Smooth muscle cell (in vitro differentiated cells): ENCODE data around the gene WWOX. TPM values are rescaled to one million over a fixed set of nuclear protein-coding genes. Genes with fewer than 3 reads are reported as not detected.
A peak's percentile ranks its signal among the peaks of the same experiment; 100 is the strongest.

Experiments
- DNase-seq: peaks from one replicate; lab custom pipeline; 2025; ENCODE audit not compliant: unreplicated experiment; lab: John Stamatoyannopoulos, UW
- H2AFZ ChIP-seq: fragments of 200-600 bp; sonication (generic); 2 replicates; pipeline ENCODE4 v1.6.0; 2016; ENCODE audit warnings: antibody characterized with exemption, low read depth, mild to moderate bottlenecking
- H3F3A ChIP-seq: fragments of 200-600 bp; sonication (generic); 2 replicates; pipeline ENCODE4 v1.6.0; 2017; ENCODE audit warnings: antibody characterized with exemption, low read depth
- H3K27ac ChIP-seq: fragments of 200-600 bp; sonication (generic); 2 replicates; pipeline ENCODE4 v1.5.1; 2016; ENCODE audit warnings: low read depth, mild to moderate bottlenecking
- H3K27me3 ChIP-seq: fragments of 200-600 bp; sonication (generic); 2 replicates; pipeline ENCODE4 v1.6.1; 2016; ENCODE audit warnings: low read depth, mild to moderate bottlenecking
- H3K36me3 ChIP-seq: fragments of 200-600 bp; sonication (generic); 2 replicates; pipeline ENCODE4 v1.5.1; 2016; ENCODE audit warnings: low read depth
- H3K4me1 ChIP-seq: fragments of 200-600 bp; sonication (generic); 2 replicates; pipeline ENCODE4 v1.5.1; 2016; ENCODE audit warnings: low read depth
- H3K4me2 ChIP-seq: fragments of 200-600 bp; sonication (generic); 2 replicates; pipeline ENCODE4 v1.6.0; 2016; ENCODE audit warnings: mild to moderate bottlenecking
- H3K4me3 ChIP-seq: fragments of 200-600 bp; sonication (generic); 2 replicates; pipeline ENCODE4 v1.5.1; 2016; ENCODE audit warnings: mild to moderate bottlenecking
- H3K79me2 ChIP-seq: fragments of 200-600 bp; sonication (generic); 2 replicates; pipeline ENCODE4 v1.6.0; 2016; ENCODE audit warnings: low read depth, mild to moderate bottlenecking
- H3K9ac ChIP-seq: fragments of 200-600 bp; sonication (generic); 2 replicates; pipeline ENCODE4 v1.6.0; 2016; ENCODE audit warnings: low read depth
- H3K9me3 ChIP-seq: fragments of 200-600 bp; sonication (generic); replicated peaks from 2 replicates; pipeline ENCODE4 v1.5.1; 2016; ENCODE audit warnings: low read depth
- H4K20me1 ChIP-seq: fragments of 200-600 bp; sonication (generic); 2 replicates; pipeline ENCODE4 v1.6.0; 2016; ENCODE audit warnings: low read depth
- WGBS: methylation state at CpG from one replicate; pipeline ENCODE4 v1.1.7; 2016; ENCODE audit warnings: low lambda C conversion rate; 5-methylcytosine and 5-hydroxymethylcytosine counted together
- polyA plus RNA-seq: library from polyadenylated mRNA; unstranded; fragments of >200 nt; fragmentation: Nextera tagmentation; extraction: Ambion mirVana; gene quantifications from 2 replicates; pipeline ENCODE4 v1.2.1, GENCODE V29; 2016
- total RNA-seq: library from RNA; depleted of rRNA; stranded (reverse); fragments of >200 nt; gene quantifications from 2 replicates; pipeline ENCODE4 v1.2.3, GENCODE V29; 2014
- TF ChIP-seq, protein P1 (sequence below): fragments of 200-600 bp; sonication (generic); IDR thresholded peaks from 2 replicates; pipeline ENCODE4 v1.5.1; 2017; ENCODE audit warnings: borderline replicate concordance, mild to moderate bottlenecking, antibody characterized with exemption; ENCODE audit not compliant: insufficient read depth, poor library complexity, severe bottlenecking

The WWOX gene
- total and polyA plus RNA-seq, 2 experiments from 2014 or later, result 7.5 to 14.0 TPM

DNA sequence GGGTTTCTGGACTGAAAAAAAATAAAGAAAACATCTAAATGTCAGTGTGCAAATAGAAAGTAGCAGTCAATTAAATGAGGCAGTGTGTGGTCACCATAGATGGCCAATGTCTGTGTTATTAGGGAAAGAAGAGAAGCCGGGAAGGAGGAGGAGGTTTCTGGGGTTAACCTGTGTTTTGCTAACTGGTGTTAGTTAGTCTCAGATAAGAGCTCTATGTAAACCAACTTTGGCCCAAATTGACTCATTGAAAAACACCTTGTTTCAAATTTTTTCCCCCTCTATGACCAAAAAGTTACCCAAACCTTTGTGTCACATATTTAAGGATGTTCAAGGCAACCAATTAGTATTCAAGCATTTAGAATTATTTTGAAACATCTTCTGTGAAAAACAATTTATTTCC is 970.2 kb downstream of the WWOX start:
- 27% methylated on average over 1 of the region's 1 CpG for WGBS
- Histone ChIP-seq H3K9ac (no peak overlapping the region), H3K36me3 (no peaks in the 10 kb centered on the region), H3K4me3 (no peak overlapping the region), H4K20me1 (no peaks in the 10 kb centered on the region), H3K4me2 (peak overlapping the region; percentile 42), H3F3A (peaks cover 17% of the 10 kb centered on the region), H3K4me1 (no peaks in the 10 kb centered on the region), H3K9me3 (no peaks in the 10 kb centered on the region), H3K79me2 (no peaks in the 10 kb centered on the region), H2AFZ (no peak overlapping the region), H3K27me3 (peaks cover 4% of the 10 kb centered on the region), H3K27ac (peak overlapping the region; percentile 49)
- DNase-seq, result no peak
- TF ChIP-seq, protein P1, sequence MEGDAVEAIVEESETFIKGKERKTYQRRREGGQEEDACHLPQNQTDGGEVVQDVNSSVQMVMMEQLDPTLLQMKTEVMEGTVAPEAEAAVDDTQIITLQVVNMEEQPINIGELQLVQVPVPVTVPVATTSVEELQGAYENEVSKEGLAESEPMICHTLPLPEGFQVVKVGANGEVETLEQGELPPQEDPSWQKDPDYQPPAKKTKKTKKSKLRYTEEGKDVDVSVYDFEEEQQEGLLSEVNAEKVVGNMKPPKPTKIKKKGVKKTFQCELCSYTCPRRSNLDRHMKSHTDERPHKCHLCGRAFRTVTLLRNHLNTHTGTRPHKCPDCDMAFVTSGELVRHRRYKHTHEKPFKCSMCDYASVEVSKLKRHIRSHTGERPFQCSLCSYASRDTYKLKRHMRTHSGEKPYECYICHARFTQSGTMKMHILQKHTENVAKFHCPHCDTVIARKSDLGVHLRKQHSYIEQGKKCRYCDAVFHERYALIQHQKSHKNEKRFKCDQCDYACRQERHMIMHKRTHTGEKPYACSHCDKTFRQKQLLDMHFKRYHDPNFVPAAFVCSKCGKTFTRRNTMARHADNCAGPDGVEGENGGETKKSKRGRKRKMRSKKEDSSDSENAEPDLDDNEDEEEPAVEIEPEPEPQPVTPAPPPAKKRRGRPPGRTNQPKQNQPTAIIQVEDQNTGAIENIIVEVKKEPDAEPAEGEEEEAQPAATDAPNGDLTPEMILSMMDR, result no peak

DNA sequence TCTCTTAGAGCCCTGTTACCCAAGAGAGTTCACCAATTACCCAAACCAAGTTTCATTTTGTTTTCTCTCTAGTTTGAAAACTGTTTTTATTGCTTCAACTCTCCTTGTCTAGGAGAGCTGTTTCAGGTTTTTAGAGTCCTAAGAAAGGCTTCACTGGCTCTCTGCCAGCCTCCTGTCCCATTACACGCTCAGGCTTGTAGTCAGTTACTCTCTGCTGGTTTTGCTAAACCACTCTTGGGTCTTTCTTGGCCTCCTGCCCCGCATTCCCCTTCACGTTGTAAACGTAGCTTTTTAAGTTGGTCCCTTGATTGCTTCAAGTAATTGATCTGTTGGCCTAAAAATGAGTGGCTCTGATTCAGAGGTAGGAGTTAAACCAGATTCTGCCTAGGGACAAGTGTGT is 972.0 kb downstream of the WWOX start:
- Histone ChIP-seq H3K4me1 (no peaks in the 10 kb centered on the region), H3K4me3 (no peak overlapping the region), H3K9ac (no peak overlapping the region), H4K20me1 (no peaks in the 10 kb centered on the region), H3K27ac (no peak overlapping the region), H3K79me2 (no peaks in the 10 kb centered on the region), H3K4me2 (no peak overlapping the region), H2AFZ (no peak overlapping the region), H3K27me3 (no peaks in the 10 kb centered on the region), H3K36me3 (no peaks in the 10 kb centered on the region), H3F3A (peaks cover 17% of the 10 kb centered on the region), H3K9me3 (no peaks in the 10 kb centered on the region)
- DNase-seq, result no peak
- 58% methylated on average over 4 of the region's 4 CpGs for WGBS
- TF ChIP-seq, protein P1, result no peak

DNA sequence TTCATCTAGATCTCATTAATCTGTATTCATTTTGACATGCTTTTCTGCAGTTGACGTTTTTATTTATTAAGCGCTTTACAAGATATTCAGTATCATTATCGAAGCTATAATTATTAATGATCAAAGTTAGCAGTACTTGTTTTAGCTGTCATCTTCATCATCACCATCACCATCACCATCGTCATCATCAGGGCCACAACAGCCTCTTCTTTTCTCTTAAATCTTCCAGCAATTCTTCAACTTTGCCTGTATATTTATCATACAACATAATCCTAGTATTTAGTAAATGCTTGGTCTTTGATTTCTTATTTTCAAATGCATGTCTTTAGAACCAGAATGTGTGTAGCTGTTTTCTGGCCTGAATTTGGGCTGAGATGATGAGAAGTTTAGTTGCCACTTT is 973.1 kb downstream of the WWOX start:
- TF ChIP-seq, protein P1, result no peak
- H3K36me3 ChIP-seq, result no peaks in the 10 kb centered on the region
- no peaks in the 10 kb centered on the region for H3K27me3 ChIP-seq
- DNase-seq, result no peak
- no peaks in the 10 kb centered on the region for H3K4me1 ChIP-seq
- H3K9ac ChIP-seq, result no peak overlapping the region
- no peaks in the 10 kb centered on the region for H3K9me3 ChIP-seq
- no peaks in the 10 kb centered on the region for H3K79me2 ChIP-seq
- WGBS, result 96% methylated on average over 4 of the region's 4 CpGs
- no peak overlapping the region for H3K4me3 ChIP-seq
- H3F3A ChIP-seq, result peaks cover 17% of the 10 kb centered on the region
- H4K20me1 ChIP-seq, result no peaks in the 10 kb centered on the region
- H2AFZ ChIP-seq, result no peak overlapping the region
- no peak overlapping the region for H3K4me2 ChIP-seq
- no peak overlapping the region for H3K27ac ChIP-seq

DNA sequence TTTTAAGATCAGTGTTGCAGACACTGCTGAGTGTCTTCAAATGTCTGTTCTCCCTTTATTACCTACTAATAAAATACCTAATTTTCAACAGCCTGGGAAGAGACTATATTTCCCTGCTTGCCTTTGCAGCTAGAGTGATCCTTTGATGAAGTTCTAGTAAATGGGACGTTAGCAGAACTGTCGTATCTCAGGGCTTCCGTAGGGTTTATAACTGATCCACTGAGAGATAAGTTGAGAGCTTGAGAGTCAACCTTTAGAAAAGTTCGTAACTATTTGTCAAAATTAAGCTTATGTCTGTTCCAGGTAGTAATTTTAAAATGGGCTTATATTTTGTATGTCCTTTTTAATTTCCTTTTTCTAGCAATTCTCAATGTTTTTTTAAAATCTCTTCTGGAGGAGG is 974.1 kb downstream of the WWOX start:
- Histone ChIP-seq H3K4me3 (no peak overlapping the region), H3K4me1 (no peaks in the 10 kb centered on the region), H3F3A (peaks cover 17% of the 10 kb centered on the region), H3K79me2 (no peaks in the 10 kb centered on the region), H3K4me2 (no peak overlapping the region), H4K20me1 (no peaks in the 10 kb centered on the region), H3K9ac (no peak overlapping the region), H3K36me3 (no peaks in the 10 kb centered on the region), H3K9me3 (no peaks in the 10 kb centered on the region), H3K27me3 (no peaks in the 10 kb centered on the region), H2AFZ (no peak overlapping the region), H3K27ac (no peak overlapping the region)
- DNase-seq, result no peak
- WGBS, result 45% methylated on average over 4 of the region's 4 CpGs
- TF ChIP-seq, protein P1, result no peak
